ENCODE data around the gene RNU6-7.

RNU6-7 gene

DNA sequence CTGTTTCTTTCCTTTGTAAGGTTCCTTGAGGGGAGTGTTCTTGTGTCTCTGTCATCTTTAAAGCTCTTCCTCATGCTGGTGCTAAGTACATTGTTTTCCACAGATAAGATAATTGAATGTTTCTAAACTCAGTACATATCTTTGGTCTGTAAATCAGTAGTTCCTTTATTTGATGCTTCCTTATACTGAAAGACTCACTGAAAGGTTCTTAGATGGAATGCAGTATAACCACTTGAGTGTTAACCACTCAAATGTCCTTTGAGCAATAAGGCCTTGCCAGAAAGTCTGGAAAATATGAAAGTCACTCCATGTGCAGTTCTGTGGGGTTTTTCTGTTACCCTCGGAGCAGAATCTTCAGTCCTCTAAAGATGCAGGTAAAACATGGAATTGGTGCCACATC, 24.2 kb downstream of the RNU6-7 start:
- no peak for TF ChIP-seq CTCF (conservative IDR thresholded peaks at IDR 0.05; ENCODE audit: control insufficient read depth, insufficient read depth, low read depth, low read length)
- no peak for DNase-seq (ENCODE audit: low read depth)
- H3K4me3 ChIP-seq (ENCODE audit: control insufficient read depth, low read depth, low read length): no peak overlapping the region

DNA sequence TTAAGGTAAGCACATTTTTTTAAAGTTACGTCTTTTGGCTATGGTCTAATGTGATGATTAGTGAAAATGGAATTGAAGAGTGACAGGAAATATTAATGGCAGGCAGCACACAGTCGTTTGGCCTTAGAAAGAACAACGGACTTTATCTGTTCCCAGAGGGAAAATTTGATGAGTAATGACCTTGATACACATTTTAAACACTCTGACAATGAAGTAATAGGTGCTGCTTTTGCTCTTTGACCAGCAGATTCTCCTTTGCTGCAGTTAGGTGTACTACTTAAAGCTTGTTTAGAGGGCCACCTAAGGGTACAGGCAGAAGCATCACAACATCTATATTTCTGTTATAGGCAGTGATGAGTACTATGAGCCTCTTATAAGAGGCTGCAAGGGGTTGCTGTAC, 28.3 kb downstream of the RNU6-7 start:
- no peak overlapping the region for H3K4me3 ChIP-seq (ENCODE audit: control insufficient read depth, low read depth, low read length)
- peak; percentile 68 for DNase-seq (ENCODE audit: low read depth)
- TF ChIP-seq CTCF (conservative IDR thresholded peaks at IDR 0.05; ENCODE audit: control insufficient read depth, insufficient read depth, low read depth, low read length): no peak

GRCh38 chr14:32230695-32231280, 28.9 kb downstream of the RNU6-7 start:
- TF ChIP-seq CTCF (conservative IDR thresholded peaks at IDR 0.05; ENCODE audit: control insufficient read depth, insufficient read depth, low read depth, low read length): no peak
- H3K4me3 ChIP-seq (ENCODE audit: control insufficient read depth, low read depth, low read length): no peak overlapping the region
- peak; percentile 75 for DNase-seq (ENCODE audit: low read depth)

DNA sequence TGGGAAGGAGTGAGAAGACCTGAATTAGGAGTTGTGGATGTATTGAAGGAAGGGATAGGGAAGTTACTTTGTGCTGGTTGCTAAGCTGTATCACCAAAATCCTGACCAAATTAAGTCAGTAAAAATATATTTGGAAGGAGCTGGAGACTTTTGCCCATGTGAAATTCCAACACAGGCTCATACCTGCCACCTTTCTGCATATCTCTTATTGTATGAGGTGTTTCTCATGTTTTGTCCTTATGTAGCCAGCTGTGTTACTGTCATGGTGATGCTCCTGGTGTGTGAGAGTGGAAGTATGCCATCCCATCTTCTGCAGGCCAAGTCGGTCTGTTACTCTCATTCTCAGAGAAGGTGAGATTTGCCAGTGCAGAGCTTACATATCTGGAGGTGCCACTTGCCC, 30.6 kb downstream of the RNU6-7 start:
- no peak for TF ChIP-seq CTCF (conservative IDR thresholded peaks at IDR 0.05; ENCODE audit: control insufficient read depth, insufficient read depth, low read depth, low read length)
- H3K4me3 ChIP-seq (ENCODE audit: control insufficient read depth, low read depth, low read length): no peak overlapping the region
- no peak for DNase-seq (ENCODE audit: low read depth)

DNA sequence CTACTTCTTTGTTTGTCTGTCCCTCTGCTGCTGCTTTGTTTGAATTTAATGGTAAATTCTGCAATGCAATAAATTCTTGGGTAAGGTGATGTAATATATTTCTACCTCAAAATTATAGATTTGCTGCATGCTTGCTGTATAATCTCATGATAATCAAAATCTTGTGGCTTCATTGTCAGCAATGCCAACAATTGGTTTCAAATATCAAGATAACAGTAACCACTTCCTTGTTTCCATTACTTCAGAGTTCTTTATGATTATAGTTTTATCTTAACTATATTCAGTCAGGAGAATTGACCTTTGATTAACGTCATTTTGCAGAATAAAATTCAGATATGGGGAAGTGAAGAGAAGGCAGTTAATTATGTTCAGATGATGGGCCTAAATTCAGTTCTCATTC, 31.4 kb downstream of the RNU6-7 start:
- DNase-seq (ENCODE audit: low read depth): no peak
- no peak for TF ChIP-seq CTCF (conservative IDR thresholded peaks at IDR 0.05; ENCODE audit: control insufficient read depth, insufficient read depth, low read depth, low read length)
- H3K4me3 ChIP-seq (ENCODE audit: control insufficient read depth, low read depth, low read length): no peak overlapping the region

GRCh38 chr14:32244404-32244803, 42.6 kb downstream of the RNU6-7 start:
- DNase-seq (ENCODE audit: low read depth): no peak
- peak; percentile 30 for TF ChIP-seq CTCF (conservative IDR thresholded peaks at IDR 0.05; ENCODE audit: control insufficient read depth, insufficient read depth, low read depth, low read length)
- no peak overlapping the region for H3K4me3 ChIP-seq (ENCODE audit: control insufficient read depth, low read depth, low read length)

GRCh38 chr14:32246751-32247150, 44.9 kb downstream of the RNU6-7 start:
- no peak for TF ChIP-seq CTCF (conservative IDR thresholded peaks at IDR 0.05; ENCODE audit: control insufficient read depth, insufficient read depth, low read depth, low read length)
- no peak overlapping the region for H3K4me3 ChIP-seq (ENCODE audit: control insufficient read depth, low read depth, low read length)
- DNase-seq (ENCODE audit: low read depth): no peak

Data from fibroblast of mammary gland (primary cell).